Activated gamma-delta T cell treated with Interleukin-2 at 50 U/mL for 16 hours (primary cell): Measurements from ENCODE around the gene TTBK2.
"Not testable (repeated sequence)": the region's sequence is repeated elsewhere in the genome, so short reads cannot be mapped to it uniquely, and the experiment has no call there.

Experiments
- DNase-seq: peaks from one replicate; pipeline ENCODE4 v3.0.0-alpha.2; 2020

Gene TTBK2

DNA sequence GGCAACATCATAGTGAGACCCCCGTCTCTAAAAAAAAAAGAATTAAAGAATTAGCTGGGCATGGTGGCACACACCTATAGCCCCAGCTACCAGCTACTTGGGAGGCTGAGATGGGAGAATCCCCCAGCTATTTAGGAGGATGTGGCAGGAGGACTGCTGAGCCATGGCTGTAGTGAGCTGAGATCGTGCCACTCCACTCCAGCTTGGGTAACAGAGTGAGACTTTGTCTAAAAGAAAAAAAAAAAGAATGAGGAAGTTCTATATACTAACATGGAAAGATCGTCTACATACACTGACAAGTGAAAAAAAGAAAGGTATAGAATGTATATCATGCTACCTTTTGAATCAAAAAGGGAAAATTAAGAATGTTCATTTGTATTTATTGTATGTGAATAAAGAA lies 99.8 kb downstream of the TTBK2 start:
- no peak for DNase-seq

DNA sequence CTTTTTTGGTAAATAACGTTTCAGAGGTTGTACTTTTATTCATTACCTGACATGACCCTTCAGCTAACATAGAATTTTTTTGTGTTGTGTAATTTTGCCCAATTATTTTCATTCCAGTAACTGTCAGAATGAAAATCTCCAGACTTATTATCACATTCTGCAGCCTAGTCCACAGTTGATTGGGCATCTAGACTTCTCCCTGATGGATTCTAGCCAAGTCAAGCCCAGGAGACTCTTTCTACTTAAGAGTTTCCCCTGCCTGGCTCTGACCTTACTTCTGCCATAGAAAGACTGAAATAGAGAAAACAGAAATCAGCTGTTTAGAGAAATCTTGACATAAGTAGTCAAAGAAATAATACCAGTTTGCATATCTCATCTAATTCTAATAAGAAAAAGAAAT lies 100.8 kb downstream of the TTBK2 start:
- no peak for DNase-seq

DNA sequence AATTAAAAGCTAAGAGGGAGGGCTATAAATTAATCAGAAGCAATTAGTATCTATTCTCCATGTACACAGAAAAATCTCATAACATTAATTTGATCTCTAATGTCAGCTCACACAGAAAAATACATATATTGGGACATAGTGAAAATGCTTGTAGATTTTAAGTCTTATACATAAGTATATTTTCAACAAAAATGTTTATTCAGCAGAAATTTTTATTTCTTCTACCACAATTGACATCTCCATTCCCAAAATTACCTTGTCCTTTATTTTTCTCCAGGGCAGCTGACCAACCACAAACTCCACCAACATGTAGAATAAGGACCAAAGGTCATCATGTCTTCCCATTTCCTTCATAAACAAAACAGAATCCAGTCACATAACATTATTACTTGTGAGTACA lies 109.1 kb downstream of the TTBK2 start:
- DNase-seq, result no peak

DNA sequence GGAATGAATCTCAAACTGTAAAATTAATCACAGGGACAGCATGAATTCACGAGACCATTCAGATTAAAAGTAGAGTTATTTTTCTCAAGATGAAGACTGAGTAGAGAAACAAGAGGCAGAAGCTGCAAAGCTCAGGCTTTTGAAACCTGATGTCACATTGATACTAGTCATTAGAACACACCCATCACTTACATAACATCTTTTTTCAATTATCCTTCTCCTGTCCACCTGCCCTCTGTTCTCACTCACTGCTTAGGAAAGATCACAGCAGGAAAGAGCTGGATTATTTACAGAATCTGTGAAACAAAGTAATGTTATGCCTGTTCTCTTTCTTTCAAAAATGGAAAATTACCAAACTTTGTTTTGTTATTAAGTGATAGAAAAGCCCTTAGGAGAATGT lies 111.7 kb downstream of the TTBK2 start:
- DNase-seq, result no peak

DNA sequence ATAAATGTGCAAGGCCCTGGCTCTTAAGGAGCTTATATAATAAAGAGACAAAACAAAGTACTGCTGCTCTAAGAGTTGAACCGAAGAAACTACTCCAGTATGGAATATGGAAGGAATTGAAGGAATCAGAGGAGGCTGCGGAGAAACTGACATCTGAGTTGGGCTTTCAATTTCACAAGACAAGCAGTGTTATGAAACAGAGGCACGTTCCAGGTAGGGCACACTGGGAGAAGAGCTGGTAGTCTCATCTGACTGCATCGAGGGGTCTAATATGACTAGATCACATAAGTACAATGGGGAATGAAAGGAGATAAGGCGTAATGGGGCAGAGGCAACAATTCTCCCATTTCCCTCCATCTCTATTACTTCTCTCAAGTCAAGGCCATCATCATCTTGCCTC lies 115.3 kb downstream of the TTBK2 start:
- DNase-seq, result no peak

DNA sequence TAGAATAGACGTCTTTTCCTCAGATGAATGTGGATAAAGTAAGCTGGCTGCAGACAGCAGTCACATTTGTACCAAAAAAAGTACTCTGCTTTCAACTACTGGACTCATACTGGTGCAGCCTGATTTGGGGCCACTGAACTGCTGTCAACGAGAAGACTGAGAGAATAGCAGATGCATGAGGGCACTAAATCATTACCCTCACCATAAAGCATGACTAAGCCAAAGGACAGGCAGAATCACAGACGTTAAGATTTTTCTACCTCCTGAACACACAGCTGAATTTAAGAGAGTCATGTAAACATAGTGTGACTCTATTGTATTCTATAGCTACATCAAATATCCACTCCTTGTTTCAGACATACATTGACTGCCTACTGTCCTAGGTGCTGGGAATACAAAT lies 115.8 kb downstream of the TTBK2 start:
- DNase-seq, result no peak

DNA sequence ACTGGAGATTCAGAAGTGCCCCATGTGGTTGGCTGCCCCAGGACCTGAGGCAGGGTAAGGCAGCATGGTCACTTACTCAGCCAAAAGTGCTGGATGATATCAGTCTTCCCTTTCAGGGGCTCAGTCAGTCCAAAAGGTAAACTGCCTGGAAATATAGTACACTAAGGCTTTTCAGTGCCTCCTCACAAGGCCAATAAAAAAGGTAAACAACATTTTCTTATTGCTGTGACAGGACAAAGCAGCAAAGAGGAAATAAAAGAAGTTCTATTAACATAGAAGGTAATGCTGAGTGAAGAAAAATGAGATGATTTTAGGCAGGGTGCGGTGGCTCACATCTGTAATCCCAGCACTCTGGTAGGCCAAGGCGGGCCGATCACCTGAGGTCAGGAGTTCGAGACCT lies 117.1 kb downstream of the TTBK2 start:
- no peak for DNase-seq

DNA sequence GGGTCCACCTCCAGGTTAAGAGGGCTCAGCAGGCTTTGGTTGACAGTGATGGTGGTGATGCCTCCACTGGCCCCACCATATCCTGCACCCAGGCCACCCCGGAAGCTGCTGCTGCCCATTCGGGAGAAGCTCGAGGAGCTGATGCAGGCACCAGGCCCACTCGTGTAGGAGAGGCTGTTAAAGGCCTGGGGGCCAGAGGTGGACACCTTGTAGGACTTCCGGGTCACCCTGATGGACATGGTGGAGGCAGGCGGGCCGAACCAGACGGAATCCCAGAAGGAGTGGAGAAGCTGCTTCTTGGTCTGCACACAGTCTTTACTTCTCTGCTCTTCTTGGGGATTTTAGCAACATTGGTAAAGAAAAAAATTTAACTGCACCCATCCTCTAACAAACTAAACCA lies 118.4 kb downstream of the TTBK2 start:
- no peak for DNase-seq

DNA sequence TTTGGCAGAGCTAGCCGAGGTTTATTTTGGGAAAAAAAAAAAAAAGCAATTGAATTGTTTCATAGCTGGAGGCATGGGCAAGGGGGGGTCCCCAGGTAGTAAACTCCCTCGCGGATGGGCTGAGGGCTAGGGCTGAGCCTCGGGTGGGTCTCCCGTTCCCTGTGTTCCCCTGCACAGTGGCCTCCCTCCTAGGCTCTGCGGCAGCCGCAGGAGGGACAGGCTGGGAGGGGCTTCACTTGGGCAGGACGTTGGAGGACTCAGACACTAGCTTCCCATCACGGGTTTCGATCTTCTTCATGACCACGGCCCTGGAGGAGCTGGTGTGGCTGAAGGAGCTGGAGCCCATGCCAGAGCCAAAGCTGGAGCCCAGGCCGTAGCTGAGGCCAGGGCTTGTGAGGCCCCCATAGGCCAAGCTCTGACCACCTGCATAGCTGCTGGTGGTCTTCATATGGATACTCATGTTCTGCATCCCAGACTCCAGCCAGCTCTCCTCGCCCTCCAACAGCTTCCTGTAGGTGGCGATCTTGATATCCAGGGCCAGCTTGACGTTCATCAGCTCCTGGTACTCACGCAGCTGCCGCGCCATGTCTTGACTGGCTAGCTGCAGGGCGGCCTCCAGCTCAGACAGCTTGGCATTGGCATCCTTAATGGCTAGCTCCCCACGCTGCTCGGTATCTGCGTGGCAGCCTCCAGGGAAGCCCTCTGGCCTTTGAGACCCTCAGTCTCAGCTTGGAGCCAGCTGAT lies 119.7 kb downstream of the TTBK2 start:
- DNase-seq, result no peak

DNA sequence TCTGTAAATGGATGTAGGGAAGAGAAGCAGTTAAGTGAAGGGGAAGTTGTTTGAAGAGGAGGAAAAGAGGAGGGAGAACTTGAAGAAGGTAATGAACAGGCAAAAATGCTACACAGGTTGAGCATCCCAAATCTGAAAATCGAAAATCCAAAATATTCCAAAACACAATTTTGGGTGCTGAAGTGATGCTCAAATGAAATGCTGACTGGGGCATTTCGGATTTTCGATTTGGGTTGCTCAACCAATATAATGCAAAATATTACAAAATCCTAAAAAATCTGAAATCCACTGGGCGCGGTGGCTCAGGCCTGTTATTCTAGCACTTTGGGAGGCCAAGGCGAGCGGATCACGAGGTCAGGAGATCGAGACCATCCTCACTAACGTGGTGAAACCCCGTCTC lies 121.8 kb downstream of the TTBK2 start:
- DNase-seq, result no peak

DNA sequence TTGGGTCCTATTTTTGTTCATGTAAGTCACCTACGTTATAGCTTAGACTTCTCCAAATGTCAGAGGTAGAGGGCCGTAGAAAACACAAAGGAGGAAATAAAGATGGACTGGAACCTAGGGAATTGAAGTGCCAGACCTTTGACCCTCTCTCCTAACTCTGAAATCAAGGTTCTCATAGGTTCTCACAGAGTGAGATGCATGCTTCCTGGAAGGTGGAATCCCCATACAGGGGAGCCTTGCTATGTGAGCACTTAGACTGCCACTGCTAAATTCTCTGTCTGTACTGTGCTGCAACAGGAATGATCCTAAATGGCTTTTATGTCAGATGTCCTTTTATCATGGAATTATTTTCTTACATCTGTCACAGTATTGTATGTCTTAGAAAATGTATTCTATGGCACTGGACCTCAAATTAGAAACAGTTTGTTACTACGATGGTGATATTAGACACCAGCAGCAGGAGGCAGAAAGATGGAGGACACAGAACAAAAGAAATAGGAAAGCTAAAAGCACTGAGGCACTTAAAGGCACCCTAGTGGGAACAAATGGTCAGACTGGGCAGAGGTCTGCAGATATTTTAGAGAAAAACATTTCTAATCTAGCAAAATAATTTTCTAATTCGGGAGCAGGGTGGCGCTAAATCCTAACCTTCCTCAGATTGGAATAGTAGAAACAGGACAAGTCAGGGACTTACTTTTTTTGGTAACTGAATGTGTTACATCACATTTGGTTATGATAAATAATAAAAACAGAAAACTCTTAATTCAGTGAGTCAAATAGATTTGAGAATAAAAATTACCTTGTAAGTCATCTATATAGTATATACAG lies 123.4 kb downstream of the TTBK2 start:
- DNase-seq, result no peak

DNA sequence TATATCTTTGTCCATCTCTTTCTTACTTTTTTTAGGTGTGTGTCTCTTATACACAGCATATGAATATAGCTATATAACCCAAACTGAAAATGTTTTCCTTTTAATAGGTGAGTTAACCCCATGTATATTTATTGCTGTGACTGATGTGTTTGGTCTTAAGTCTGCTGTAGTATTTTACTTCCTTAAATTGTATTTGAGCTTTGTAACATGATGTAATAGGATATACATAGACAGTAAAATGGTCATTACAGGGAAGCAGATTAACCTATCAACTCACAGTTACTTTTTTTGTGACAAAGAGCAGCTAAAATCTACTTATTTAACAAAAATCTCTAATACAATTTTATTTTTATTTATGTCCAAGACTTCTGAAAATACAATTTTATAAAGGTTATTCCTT lies 131.9 kb downstream of the TTBK2 start:
- DNase-seq, result no peak

DNA sequence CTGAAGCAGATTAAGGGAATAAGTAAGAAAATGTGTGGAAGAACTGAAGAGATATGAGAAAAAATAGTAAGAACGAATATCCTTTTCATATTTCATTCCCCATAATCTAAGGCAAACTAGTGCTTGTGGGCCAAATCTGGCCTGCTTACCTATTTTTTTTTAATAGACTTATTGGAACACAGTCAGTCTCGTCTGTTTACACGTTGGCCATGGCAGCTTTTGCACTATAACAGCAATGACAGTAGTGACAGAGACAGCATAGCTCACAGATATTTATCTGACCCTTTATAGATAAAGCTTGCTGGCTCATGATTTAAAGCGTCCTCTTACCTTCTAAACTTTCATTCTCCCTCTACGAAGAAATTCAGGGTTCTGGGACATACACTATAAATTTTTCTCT lies 133.6 kb downstream of the TTBK2 start:
- no peak for DNase-seq

DNA sequence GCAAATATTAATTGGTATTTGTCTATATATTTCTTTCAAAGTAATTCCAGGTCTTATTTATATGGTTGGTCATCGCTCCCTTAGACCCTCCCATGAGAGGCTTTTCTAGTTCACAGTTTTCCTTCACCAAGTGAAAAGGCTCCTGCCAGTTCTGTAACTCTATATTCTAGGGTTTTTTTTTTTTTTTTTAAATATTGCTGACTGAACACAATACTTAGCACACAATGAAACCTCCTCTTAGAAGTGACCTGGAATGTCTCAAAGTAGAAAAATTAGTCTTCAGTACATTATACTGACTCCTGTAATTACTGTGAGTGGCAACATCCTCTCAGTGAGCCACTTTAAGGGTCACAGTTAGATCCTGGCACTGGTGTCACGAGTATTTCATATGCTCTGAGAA lies 135.0 kb downstream of the TTBK2 start:
- DNase-seq, result no peak

DNA sequence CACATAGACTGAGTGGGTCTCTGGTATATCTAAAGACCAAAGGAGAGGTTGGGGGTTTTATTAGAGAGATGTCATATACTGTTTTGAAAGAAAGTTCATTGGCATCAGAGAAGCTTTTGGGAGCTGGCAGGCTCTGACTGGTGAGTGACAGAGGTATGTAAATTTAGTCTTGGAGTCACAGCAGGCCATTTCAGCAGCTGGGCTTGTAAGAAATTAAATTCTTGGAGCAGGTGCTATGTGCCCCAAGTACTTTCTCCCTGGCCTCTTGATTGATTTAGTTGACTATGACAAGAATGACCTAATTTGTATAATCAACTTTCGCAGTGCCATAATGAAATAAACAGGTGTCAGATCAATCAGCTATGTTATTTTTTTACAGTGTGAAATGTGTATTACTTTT lies 135.9 kb downstream of the TTBK2 start:
- no peak for DNase-seq

DNA sequence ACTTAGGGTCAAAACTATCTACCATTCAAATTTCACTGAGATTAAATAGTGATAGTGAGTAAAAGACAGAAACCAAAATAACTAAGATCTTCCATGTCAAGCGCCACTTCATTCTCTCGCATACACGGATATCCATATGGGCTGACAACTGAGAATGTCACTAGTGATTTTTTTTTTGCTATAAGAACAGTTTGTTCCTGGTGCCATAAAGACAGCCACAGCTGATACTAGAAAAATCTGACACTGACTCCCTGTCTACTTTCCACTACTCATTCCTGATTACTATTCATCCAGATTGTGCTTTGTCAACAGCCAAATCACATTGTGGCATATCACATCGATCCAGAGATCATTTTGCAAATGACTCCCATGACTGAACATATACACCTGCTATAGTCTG lies 137.9 kb downstream of the TTBK2 start:
- no peak for DNase-seq

DNA sequence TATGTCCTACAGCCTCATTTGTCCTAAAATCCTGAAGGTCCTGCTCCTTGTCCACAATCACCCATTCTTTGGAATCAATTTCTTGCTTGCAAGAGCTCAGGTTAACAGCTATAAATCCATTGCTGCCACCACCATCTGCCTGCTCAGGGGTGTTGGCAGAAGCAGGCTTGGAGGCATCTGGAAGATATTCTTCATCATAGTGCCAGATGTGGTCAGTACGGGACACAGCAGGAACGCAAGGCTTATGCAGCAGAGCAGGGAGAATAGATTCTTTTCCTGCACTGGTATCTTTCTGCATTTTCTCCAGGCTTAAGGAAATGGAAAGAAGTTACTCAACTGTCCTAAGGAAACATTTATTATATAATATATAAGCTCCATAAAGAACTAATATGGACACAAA lies 145.2 kb downstream of the TTBK2 start:
- no peak for DNase-seq

DNA sequence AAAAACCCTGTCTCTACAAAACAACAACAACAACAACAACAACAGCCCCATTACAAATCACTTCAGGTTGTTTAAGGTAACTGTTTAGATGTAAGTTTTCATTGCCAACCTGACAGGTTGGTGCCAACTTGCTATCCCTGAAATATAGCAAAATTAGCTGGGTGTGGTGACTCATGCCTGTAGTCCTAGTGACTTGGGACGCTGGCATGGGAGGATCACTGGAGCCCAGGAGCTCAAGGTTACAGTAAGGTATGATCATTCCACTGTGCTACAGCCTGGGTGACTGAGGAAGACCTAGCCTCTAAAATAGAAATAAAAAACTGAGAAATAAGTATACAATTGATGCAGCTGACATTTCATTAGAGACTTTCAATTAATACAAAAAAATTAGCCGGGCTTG lies 147.7 kb downstream of the TTBK2 start:
- DNase-seq, result no peak

DNA sequence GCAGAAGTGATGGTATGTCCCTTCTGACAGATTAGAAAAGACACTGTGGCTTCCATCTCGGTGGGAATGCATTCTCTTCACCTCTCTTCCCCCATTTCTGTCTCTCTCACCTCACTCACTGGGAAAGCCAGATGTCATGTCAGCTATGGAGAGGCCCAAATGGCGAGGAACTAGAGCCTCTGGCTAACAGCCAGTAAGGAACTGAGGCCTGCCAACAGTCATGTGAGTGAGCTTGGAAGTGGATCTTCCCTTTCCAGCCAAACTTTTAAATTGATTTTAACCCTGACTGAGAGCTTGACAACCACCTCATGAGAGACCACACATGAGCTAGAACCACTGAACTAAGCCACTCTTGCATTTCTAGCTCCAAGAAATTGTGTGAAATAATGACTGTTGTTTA lies 148.4 kb downstream of the TTBK2 start:
- no peak for DNase-seq

DNA sequence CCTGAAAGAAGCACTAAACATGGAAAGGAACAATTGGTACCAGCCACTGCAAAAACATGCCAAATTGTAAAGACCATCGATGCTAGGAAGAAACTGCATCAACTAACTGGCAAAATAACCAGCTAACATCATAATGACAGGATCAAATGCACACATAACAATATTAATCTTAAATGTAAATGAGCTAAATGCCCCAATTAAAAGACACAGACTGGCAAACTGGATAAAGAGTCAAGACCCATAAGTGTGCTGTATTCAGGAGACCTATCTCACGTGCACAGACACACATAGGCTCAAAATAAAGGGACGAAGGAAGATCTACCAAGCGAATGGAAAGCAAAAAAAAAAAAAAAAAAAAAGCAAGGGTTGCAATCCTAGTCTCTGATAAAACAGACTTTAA lies 154.5 kb downstream of the TTBK2 start:
- not testable (repeated sequence) for DNase-seq

DNA sequence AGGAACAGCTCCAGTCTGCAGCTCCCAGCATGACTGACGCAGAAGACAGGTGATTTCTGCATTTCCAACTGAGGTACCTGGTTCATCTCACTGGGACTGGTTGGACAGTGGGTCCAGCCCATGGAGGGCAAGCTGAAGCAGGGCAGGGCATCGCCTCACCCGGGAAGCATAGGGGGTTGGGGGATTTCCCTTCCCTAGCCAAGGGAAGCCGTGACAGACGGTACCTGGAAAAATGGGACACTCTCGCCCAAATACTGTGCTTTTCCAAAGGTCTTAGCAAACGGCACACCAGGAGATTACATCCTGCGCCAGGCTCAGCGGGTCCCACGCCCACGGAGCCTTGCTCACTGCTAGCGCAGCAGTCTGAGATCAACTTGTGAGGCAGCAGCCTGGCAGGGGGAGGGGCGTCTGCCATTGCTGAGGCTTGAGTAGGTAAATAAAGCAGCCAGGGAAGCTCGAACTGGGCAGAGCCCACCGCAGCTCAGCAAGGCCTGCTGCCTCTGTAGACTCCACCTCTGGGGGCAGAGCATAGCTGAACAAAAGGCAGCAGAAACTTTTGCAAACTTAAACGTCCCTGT lies 156.3 kb downstream of the TTBK2 start:
- DNase-seq, result not testable (repeated sequence)

DNA sequence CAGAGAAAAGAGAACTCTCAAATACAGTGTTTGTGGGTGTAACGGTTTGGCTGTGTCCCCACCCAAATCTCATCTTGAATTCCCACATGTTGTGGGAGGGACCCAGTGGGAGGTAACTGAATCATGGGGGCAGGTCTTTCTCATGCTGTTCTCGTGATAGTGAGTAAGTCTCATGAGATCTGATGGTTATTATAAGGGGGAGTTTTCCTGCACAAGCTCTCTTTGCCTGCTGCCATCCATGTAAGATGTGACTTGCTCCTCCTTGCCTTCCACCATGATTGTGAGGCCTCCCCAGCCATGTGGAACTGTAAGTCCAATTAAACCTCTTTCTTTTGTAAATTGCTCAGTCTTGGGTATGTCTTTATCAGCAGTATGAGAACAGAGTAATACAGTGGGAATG lies 158.8 kb downstream of the TTBK2 start:
- not testable (repeated sequence) for DNase-seq

DNA sequence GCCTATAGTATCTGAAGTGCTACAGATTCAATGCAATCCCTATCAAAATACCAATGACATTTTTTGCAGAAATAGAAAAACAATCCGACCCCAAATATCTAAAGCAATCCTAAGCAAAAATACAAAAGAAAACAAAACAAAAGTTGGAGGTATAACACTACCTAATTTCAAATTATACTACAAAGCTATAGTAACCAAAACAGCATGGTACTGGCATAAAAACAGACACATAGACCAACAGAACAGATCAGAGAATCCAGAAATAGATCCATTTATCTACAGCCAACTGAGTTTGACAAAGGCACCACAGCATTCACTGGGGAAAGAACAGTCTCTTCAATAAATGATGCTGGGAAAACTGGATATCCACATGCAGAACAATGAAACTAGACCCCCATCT lies 159.8 kb downstream of the TTBK2 start:
- no peak for DNase-seq

DNA sequence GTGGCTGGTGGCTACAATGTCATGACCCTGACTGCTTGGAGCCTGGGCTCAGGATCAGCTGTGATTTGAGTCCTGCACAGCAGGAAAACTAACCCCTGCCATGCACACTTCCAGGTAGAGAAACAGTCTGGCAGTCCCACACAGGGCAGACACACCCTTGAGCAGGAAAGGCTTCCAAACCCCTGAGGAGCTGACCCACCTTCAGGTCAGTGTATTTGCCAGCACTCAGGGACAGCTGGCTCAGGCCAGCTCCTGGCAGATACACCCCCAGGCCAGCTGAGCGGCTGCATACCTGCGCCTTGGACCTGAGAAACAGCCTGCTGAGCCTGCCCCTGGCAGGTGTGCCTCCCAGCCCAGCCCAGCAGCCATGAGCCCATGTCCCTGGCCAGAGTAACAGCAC lies 161.5 kb downstream of the TTBK2 start:
- DNase-seq, result no peak
